Measurements from ENCODE around the gene APRT.

APRT gene

GRCh38 chr16:88792668-88793250 lies 19.0 kb downstream of the APRT start:
- TF ChIP-seq CTCF (IDR thresholded peaks at IDR 0.05), result no peak

- TF ChIP-seq CTCF (IDR thresholded peaks at IDR 0.05), result no peak
Observed at GRCh38 chr16:88792078-88792550, 19.6 kb downstream of the APRT start.

- TF ChIP-seq CTCF (IDR thresholded peaks at IDR 0.05), result no peak
Observed at GRCh38 chr16:88790312-88791211, 21.2 kb downstream of the APRT start.

GRCh38 chr16:88789594-88789993 lies 22.1 kb downstream of the APRT start:
- TF ChIP-seq CTCF (IDR thresholded peaks at IDR 0.05), result no peak

- no peak for TF ChIP-seq CTCF (IDR thresholded peaks at IDR 0.05)
Observed at GRCh38 chr16:88787579-88788314, 24.0 kb downstream of the APRT start.

- TF ChIP-seq CTCF (IDR thresholded peaks at IDR 0.05), result peak; percentile 92
Observed at GRCh38 chr16:88785106-88785924, 26.4 kb downstream of the APRT start, which contains the start of gene PIEZO1. TSS of gene PIEZO1 (minus strand) at chr16:88785220. CDS start at chr16:88784964, 256 bp downstream.

GRCh38 chr16:88784856-88785105 lies 26.9 kb downstream of the APRT start:
- no peak for TF ChIP-seq CTCF (IDR thresholded peaks at IDR 0.05)
